ENCODE measurements around the gene ANKRD33B. TPM values are rescaled to one million over a fixed set of nuclear protein-coding genes. Genes with fewer than 3 reads are reported as not detected.

ANKRD33B gene
- total and polyA plus RNA-seq, 2 of the 8 experiments (the other 6 are each of a cell fraction or from before 2014, with no cell fraction given) = 6.9 to 20.6 TPM

DNA sequence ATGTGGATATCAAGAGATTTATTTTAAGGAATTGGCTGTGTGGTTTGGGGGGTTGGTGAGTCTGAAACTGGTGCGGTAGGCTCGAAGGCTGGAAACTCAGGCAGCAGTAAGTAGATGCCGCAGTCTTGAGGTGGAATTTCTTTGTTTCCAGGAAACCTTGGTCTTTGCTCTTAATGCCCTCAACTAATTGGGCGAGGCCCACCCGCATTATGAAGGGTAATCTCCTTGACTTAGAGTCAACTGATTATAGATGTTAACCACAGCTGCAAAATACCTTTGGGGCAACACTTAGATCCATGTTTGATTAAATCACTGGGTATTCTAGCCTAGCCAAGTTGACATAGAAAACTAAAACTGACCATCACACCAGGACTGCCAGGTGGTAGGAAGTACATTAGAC, 83.8 kb downstream of the ANKRD33B start:
- H3K9ac ChIP-seq (replicated peaks in 1 of 4; ENCODE audit: extremely low read depth in 1 of 4, low read depth in 3 of 4, low read length in 3 of 4) = no peak overlapping the region
- H3K4me1 ChIP-seq (replicated peaks in 1 of 4; ENCODE audit: control insufficient read depth in 3 of 4, insufficient read depth in 4 of 4, low read length in 3 of 4) = no peaks in the 10 kb centered on the region; a peak in 1 of 7 replicates
- no peak overlapping the region for H2BK20ac ChIP-seq (ENCODE audit: low read length)
- peaks cover 0 to 2% of the 10 kb centered on the region in 2 experiments for H4K20me1 ChIP-seq (replicated peaks in 1 of 2; ENCODE audit: control insufficient read depth in 1 of 2, insufficient read depth in 2 of 2, low read length in 2 of 2)
- peaks cover 0 to 10% of the 10 kb centered on the region in 2 experiments; a peak in 2 of 4 replicates for H3K79me2 ChIP-seq (ENCODE audit: control insufficient read depth in 1 of 2, insufficient read depth in 2 of 2, low read length in 2 of 2)
- no peak overlapping the region for H3K14ac ChIP-seq (ENCODE audit: insufficient read length)
- H3K36me3 ChIP-seq (ENCODE audit: control insufficient read depth in 2 of 4, insufficient read depth in 4 of 4, low read length in 3 of 4) = peaks cover 0 to 13% (median 0%) of the 10 kb centered on the region in 4 experiments; a peak in 1 of 8 replicates
- no peak overlapping the region for H4K8ac ChIP-seq (ENCODE audit: extremely low read depth, insufficient read depth, low read length)
- no peak overlapping the region for H3K4me3 ChIP-seq (ENCODE audit: extremely low read depth in 1 of 4, insufficient read depth in 2 of 4, low read depth in 3 of 4, low read length in 4 of 4)
- H2AFZ ChIP-seq (ENCODE audit: low read length) = no peak overlapping the region
- no peak overlapping the region for H2BK5ac ChIP-seq (ENCODE audit: low read depth, low read length)
- FAIRE-seq = no peak
- H3K4me2 ChIP-seq (ENCODE audit: insufficient read depth in 1 of 2, low read depth in 2 of 2, low read length in 2 of 2) = no peak overlapping the region
- 97% methylated on average over 5 of the region's 5 CpGs; no CpG with 5 or more reads in 1 of the 2 experiments for WGBS, 2 experiments (ENCODE audit: extremely low coverage in 1 of 2, insufficient coverage in 1 of 2, insufficient read length in 1 of 2, insufficient replicate concordance in 2 of 2, low coverage in 1 of 2, low lambda C conversion rate in 2 of 2, missing lambda C conversion rate in 1 of 2)
- H3K23ac ChIP-seq (ENCODE audit: insufficient read length) = no peak overlapping the region
- no peak overlapping the region for H4K91ac ChIP-seq (replicated peaks; ENCODE audit: insufficient read length, low read length)
- no peak overlapping the region for H2BK15ac ChIP-seq (ENCODE audit: low read length)
- no peak for DNase-seq (ENCODE audit: low read depth in 1 of 2, low spot score in 2 of 2)
- H3K27ac ChIP-seq (ENCODE audit: low read depth, low read length) = no peak overlapping the region
- H3K56ac ChIP-seq (replicated peaks; ENCODE audit: insufficient read length, low read depth, low read length) = no peak overlapping the region
- H2AK5ac ChIP-seq (ENCODE audit: low read depth, low read length) = no peak overlapping the region
- H3K27me3 ChIP-seq (replicated peaks in 1 of 4; ENCODE audit: control insufficient read depth in 3 of 4, extremely low read depth in 1 of 4, insufficient read depth in 3 of 4, low read length in 3 of 4) = no peaks in the 10 kb centered on the region
- no peak overlapping the region for H3K4ac ChIP-seq (replicated peaks; ENCODE audit: insufficient read length, low read depth, low read length)
- H3K9me3 ChIP-seq (ENCODE audit: insufficient read depth in 2 of 2, low read depth in 1 of 2, low read length in 1 of 2) = no peaks in the 10 kb centered on the region
- ChIA-PET CTCF (ENCODE audit: partially characterized antibody) (interaction anchor here (1.2 to 1.5 kb wide), 2 partner anchors 20 to 42 kb away, joined by 4 read pairs; no protein-coding TSS in a partner anchor), POLR2A (ENCODE audit: partially characterized antibody) (interaction anchor here (1.4 kb wide), 1 partner anchor 20 kb away, joined by 3 read pairs; no protein-coding TSS in a partner anchor)
- no peak overlapping the region for H4K5ac ChIP-seq (ENCODE audit: insufficient read length, low read depth, low read length)
- peaks cover 2% of the 10 kb centered on the region for H3K79me1 ChIP-seq (ENCODE audit: low read depth, low read length)
- H3K18ac ChIP-seq (ENCODE audit: extremely low read depth, low read length) = no peak overlapping the region
- H2BK120ac ChIP-seq (replicated peaks; ENCODE audit: low read depth, low read length) = no peak overlapping the region
- no peak overlapping the region for H2BK12ac ChIP-seq (ENCODE audit: low read depth, low read length)
- no peaks in the 10 kb centered on the region for H3K23me2 ChIP-seq (ENCODE audit: low read depth, low read length)
- TF ChIP-seq SUZ12 (IDR thresholded peaks at IDR 0.05; ENCODE audit: low read length) (no peak), CHD1 (IDR thresholded peaks at IDR 0.05; ENCODE audit: low read depth, low read length) (no peak), SP4 (IDR thresholded peaks at IDR 0.05; ENCODE audit: low read length) (no peak), NANOG (IDR thresholded peaks at IDR 0.05; ENCODE audit: insufficient read depth, low read depth, low read length, poor library complexity, severe bottlenecking) (no peak), POLR2AphosphoS5 (IDR thresholded peaks at IDR 0.05; ENCODE audit: low read depth, low read length) (no peak), TCF12 (IDR thresholded peaks at IDR 0.05; ENCODE audit: low read depth, low read length) (no peak), SP2 (IDR thresholded peaks at IDR 0.05; ENCODE audit: low read length) (no peak), GTF2F1 (IDR thresholded peaks at IDR 0.05; ENCODE audit: borderline replicate concordance, low read depth, low read length) (no peak), TAF7 (optimal IDR thresholded peaks at IDR 0.05; ENCODE audit: borderline replicate concordance, low read depth, low read length) (no peak), FOSL1 (IDR thresholded peaks at IDR 0.05; ENCODE audit: insufficient read depth, low read depth, low read length) (no peak)
- TF ChIP-seq, protein P1, sequence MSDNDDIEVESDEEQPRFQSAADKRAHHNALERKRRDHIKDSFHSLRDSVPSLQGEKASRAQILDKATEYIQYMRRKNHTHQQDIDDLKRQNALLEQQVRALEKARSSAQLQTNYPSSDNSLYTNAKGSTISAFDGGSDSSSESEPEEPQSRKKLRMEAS (IDR thresholded peaks at IDR 0.05) = no peak
- TF ChIP-seq, protein P2, sequence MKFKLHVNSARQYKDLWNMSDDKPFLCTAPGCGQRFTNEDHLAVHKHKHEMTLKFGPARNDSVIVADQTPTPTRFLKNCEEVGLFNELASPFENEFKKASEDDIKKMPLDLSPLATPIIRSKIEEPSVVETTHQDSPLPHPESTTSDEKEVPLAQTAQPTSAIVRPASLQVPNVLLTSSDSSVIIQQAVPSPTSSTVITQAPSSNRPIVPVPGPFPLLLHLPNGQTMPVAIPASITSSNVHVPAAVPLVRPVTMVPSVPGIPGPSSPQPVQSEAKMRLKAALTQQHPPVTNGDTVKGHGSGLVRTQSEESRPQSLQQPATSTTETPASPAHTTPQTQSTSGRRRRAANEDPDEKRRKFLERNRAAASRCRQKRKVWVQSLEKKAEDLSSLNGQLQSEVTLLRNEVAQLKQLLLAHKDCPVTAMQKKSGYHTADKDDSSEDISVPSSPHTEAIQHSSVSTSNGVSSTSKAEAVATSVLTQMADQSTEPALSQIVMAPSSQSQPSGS (IDR thresholded peaks at IDR 0.05; ENCODE audit: low read length) = no peak
